GM23248 (cell line): ENCODE results near the gene SAMMSON. TPM values are rescaled to one million over a fixed set of nuclear protein-coding genes. Genes with fewer than 3 reads are reported as not detected.

Experiments used
- DNase-seq: peaks from one replicate; pipeline ENCODE4 v3.0.0-alpha.2; 2015
- H2AFZ ChIP-seq: fragments of 200-600 bp; sonication (generic); 2 replicates; pipeline ENCODE4 v1.6.1; 2016; ENCODE audit warnings: antibody characterized with exemption
- H3F3A ChIP-seq: fragments of 200-600 bp; sonication (generic); 2 replicates; pipeline ENCODE4 v1.6.1; 2016; ENCODE audit warnings: mild to moderate bottlenecking, antibody characterized with exemption, mixed run types; ENCODE audit not compliant: insufficient read depth
- H3K27ac ChIP-seq: fragments of 200-600 bp; sonication (generic); 2 replicates; pipeline ENCODE4 v1.5.1; 2016; ENCODE audit warnings: mild to moderate bottlenecking
- H3K27me3 ChIP-seq: fragments of 200-600 bp; sonication (generic); replicated peaks from 2 replicates; pipeline ENCODE4 v1.6.1; 2016; ENCODE audit warnings: mild to moderate bottlenecking; ENCODE audit not compliant: insufficient read depth
- H3K36me3 ChIP-seq: fragments of 200-600 bp; sonication (generic); 2 replicates; pipeline ENCODE4 v1.6.1; 2016; ENCODE audit warnings: low read depth, mild to moderate bottlenecking
- H3K4me1 ChIP-seq: fragments of 200-600 bp; sonication (generic); 2 replicates; pipeline ENCODE4 v1.6.1; 2016; ENCODE audit warnings: mild to moderate bottlenecking; ENCODE audit not compliant: insufficient read depth
- H3K4me2 ChIP-seq: fragments of 200-600 bp; sonication (generic); one replicate; pipeline ENCODE4 v1.6.1; 2016; ENCODE audit warnings: mild to moderate bottlenecking; ENCODE audit not compliant: unreplicated experiment
- H3K4me3 ChIP-seq: fragments of 200-600 bp; sonication (generic); 2 replicates; pipeline ENCODE4 v1.5.1; 2016; ENCODE audit warnings: mild to moderate bottlenecking
- H3K79me2 ChIP-seq: fragments of 200-600 bp; sonication (generic); 2 replicates; pipeline ENCODE4 v1.6.1; 2016; ENCODE audit warnings: mild to moderate bottlenecking; ENCODE audit not compliant: insufficient read depth
- H3K9ac ChIP-seq: fragments of 200-600 bp; sonication (generic); 2 replicates; pipeline ENCODE4 v1.6.1; 2016; ENCODE audit warnings: mild to moderate bottlenecking
- H3K9me2 ChIP-seq: fragments of 200-600 bp; sonication (generic); 2 replicates; pipeline ENCODE4 v1.6.1; 2016; ENCODE audit warnings: mixed run types, mild to moderate bottlenecking, moderate library complexity; ENCODE audit not compliant: insufficient read depth
- H3K9me3 ChIP-seq: fragments of 200-600 bp; sonication (generic); one replicate; pipeline ENCODE4 v1.6.1; 2017; ENCODE audit warnings: low read depth
- H4K20me1 ChIP-seq: fragments of 200-600 bp; sonication (generic); 2 replicates; pipeline ENCODE4 v1.6.0; 2016; ENCODE audit not compliant: insufficient read depth
- EZH2 ChIP-seq: fragments of 200-600 bp; sonication (generic); IDR thresholded peaks from 2 replicates; pipeline ENCODE4 v1.6.1; 2018; ENCODE audit warnings: antibody characterized with exemption, mild to moderate bottlenecking; ENCODE audit not compliant: insufficient read depth, poor library complexity, severe bottlenecking
- EZH2phosphoT487 ChIP-seq: fragments of 200-600 bp; sonication (generic); IDR thresholded peaks from 2 replicates; pipeline ENCODE4 v1.6.1; 2018; ENCODE audit warnings: antibody characterized with exemption, moderate library complexity, mild to moderate bottlenecking, low read depth; ENCODE audit not compliant: insufficient read depth
- WGBS, 2 experiments: methylation state at CpG; one replicate each; pipeline ENCODE4 v1.1.6; 2015 to 2017; ENCODE audit warnings: low lambda C conversion rate in 2 of 2, low coverage in 1 of 2; ENCODE audit errors: missing lambda C conversion rate in 2 of 2; 5-methylcytosine and 5-hydroxymethylcytosine counted together
- in situ Hi-C: fragments of 300-500 bp; cut with MboI; formaldehyde crosslinking; loops from 2 replicates; pipeline ENCODE4 v1.15.0; 2020
- polyA plus RNA-seq: library from polyadenylated mRNA; unstranded; fragments of >200 nt; fragmentation: Nextera tagmentation; extraction: Ambion mirVana; gene quantifications from 2 replicates; pipeline ENCODE4 v1.2.1, GENCODE V29; 2016
- total RNA-seq: library from RNA; depleted of rRNA; stranded (reverse); fragments of >200 nt; shearing (Covaris generic); gene quantifications from 2 replicates; pipeline ENCODE4 v1.2.3, GENCODE V29; 2014

The SAMMSON gene
- total and polyA plus RNA-seq, 2 experiments from 2014 or later = not detected

DNA sequence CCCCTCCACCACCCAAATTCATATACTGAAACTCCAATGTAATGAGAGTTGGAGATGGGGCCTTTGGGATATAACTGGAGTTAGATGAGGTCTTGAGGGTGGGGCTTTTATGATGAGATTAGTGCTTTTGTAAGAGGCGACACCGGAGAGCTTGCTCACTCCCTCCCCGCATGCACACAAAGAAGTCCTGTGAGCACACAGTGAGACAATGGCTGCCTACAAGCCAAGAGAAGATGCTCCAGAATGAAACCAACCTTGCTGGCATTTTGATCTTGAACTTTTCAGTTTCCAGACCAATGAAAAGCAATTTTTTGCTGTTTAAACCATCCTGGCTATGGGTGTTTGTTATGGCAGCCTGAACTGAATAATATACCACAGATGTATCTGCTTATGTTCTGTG, 109.0 kb downstream of the SAMMSON start:
- no peak overlapping the region for H2AFZ ChIP-seq
- in situ Hi-C loops = no loop called here
- H3K9ac ChIP-seq = no peak overlapping the region
- H3K9me2 ChIP-seq = no peaks in the 10 kb centered on the region
- no peaks in the 10 kb centered on the region for H3K4me1 ChIP-seq
- H3F3A ChIP-seq = no peaks in the 10 kb centered on the region
- H3K27me3 ChIP-seq = no peaks in the 10 kb centered on the region
- TF ChIP-seq EZH2phosphoT487 (no peak), EZH2 (no peak)
- WGBS, 2 experiments = 80 to 87% methylated on average over 3 of the region's 3 CpGs
- DNase-seq = no peak
- no peaks in the 10 kb centered on the region for H4K20me1 ChIP-seq
- no peak overlapping the region for H3K27ac ChIP-seq
- H3K4me3 ChIP-seq = no peak overlapping the region
- H3K9me3 ChIP-seq = no peaks in the 10 kb centered on the region
- no peaks in the 10 kb centered on the region for H3K36me3 ChIP-seq
- H3K4me2 ChIP-seq = no peak overlapping the region
- H3K79me2 ChIP-seq = no peaks in the 10 kb centered on the region

DNA sequence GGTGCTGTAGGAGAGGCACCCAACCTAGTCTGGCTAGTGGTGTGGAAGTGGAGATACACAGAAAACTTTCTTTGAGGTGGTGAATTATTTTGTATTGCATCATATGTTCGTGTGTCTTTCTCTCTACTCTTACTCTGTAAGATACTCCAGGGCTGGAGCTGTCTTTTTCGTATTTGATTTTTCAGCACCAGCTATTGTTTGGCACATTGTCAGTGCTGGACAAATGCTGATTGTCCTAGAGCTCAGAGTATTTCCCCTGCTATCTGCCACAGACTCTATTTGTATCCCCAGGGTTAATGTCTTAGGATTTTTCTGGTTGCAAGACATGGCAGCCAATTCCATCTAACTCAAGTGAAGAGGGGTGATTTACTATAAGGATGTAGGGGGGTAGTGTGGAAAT, 110.5 kb downstream of the SAMMSON start:
- Histone ChIP-seq H3K27ac (no peak overlapping the region), H3F3A (no peaks in the 10 kb centered on the region), H3K36me3 (no peaks in the 10 kb centered on the region), H2AFZ (no peak overlapping the region), H3K9me3 (no peaks in the 10 kb centered on the region), H3K4me3 (no peak overlapping the region), H3K4me2 (no peak overlapping the region), H3K9ac (no peak overlapping the region), H3K79me2 (no peaks in the 10 kb centered on the region), H3K27me3 (no peaks in the 10 kb centered on the region), H4K20me1 (no peaks in the 10 kb centered on the region), H3K4me1 (no peaks in the 10 kb centered on the region), H3K9me2 (no peaks in the 10 kb centered on the region)
- 7 to 12% methylated on average over 2 of the region's 2 CpGs for WGBS, 2 experiments
- TF ChIP-seq EZH2phosphoT487 = no peak
- TF ChIP-seq EZH2 = no peak
- DNase-seq = no peak
- in situ Hi-C loops = no loop called here

DNA sequence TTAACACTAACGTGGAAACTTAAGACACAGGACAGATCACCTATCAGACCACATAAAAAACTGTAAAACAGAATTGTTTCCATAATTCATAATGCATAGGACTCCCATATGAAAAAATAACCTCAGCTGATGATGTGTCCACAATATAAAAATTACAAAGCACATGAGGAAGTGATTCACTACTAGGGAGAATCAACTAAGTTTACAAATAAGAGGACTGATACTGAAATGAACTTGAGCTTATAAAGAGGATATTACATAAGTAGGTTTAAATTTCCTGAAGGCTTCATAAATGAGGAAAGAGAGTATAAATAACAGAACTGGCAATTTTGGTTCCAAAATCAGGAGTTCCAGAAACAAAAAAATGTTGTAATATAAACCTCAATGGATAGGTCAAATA, 111.9 kb downstream of the SAMMSON start:
- H3K9me2 ChIP-seq = no peaks in the 10 kb centered on the region
- H3K9me3 ChIP-seq = no peaks in the 10 kb centered on the region
- no peaks in the 10 kb centered on the region for H4K20me1 ChIP-seq
- no peak for TF ChIP-seq EZH2
- no peak for TF ChIP-seq EZH2phosphoT487
- H3K36me3 ChIP-seq = no peaks in the 10 kb centered on the region
- H3K4me1 ChIP-seq = no peaks in the 10 kb centered on the region
- in situ Hi-C loops = no loop called here
- no peak overlapping the region for H3K27ac ChIP-seq
- 0 out of 2 replicates have a peak, but pooled peaks cover 1% of the 10 kb centered on the region for H3K27me3 ChIP-seq
- no peak for DNase-seq
- WGBS, 2 experiments = 6 to 14% methylated on average over 1 of the region's 1 CpG
- H2AFZ ChIP-seq = no peak overlapping the region
- H3K4me2 ChIP-seq = no peak overlapping the region
- H3K79me2 ChIP-seq = no peaks in the 10 kb centered on the region
- no peak overlapping the region for H3K4me3 ChIP-seq
- no peak overlapping the region for H3K9ac ChIP-seq
- no peaks in the 10 kb centered on the region for H3F3A ChIP-seq

DNA sequence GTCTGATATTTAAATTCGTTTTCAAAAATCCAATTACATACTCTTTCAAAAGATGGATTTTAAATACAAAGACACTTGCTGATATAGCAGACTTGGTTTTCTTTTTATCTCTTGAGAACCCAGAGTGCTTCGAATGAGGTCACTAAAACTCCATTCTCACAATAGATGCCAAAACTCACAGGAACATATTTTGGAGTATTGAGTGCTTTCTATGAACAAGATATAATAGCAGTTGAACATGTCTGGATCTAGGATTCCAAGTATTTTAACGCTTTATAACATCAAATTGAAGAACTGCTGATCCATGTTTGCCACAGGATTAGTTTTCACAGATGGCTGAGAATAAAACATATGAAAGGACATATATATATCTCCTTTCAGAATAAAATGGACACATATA, 113.2 kb downstream of the SAMMSON start:
- no peaks in the 10 kb centered on the region for H3K9me2 ChIP-seq
- no peaks in the 10 kb centered on the region for H3K36me3 ChIP-seq
- no peaks in the 10 kb centered on the region for H4K20me1 ChIP-seq

DNA sequence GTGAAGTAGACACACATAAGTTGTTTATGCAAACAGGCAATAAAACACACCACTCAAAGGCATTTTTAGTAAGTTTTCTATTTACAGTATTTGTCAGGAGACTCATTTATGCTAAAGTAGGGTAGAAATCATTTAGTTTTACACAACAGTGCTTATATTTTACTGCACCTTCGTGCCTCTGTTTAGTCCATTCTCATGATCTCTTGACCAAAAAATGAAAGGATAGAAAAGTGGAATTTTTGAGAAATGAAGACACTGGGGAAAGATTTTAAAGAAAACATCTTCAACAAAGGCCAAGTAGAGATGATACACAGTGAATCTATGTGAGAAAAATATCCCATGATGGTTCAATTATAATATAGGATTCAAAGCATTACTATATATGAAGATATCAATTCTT, 114.9 kb downstream of the SAMMSON start:
- no peak overlapping the region for H3K4me2 ChIP-seq
- H3K9ac ChIP-seq = no peak overlapping the region
- no peak overlapping the region for H3K27ac ChIP-seq
- H3K36me3 ChIP-seq = no peaks in the 10 kb centered on the region
- no peaks in the 10 kb centered on the region for H4K20me1 ChIP-seq
- WGBS, 2 experiments = 20 to 23% methylated on average over 1 of the region's 1 CpG
- H3K9me2 ChIP-seq = no peaks in the 10 kb centered on the region
- no peaks in the 10 kb centered on the region for H3F3A ChIP-seq
- peaks cover 7% of the 10 kb centered on the region; the same call in 1 of the 2 replicates for H3K27me3 ChIP-seq
- no peak for DNase-seq
- H3K4me1 ChIP-seq = no peaks in the 10 kb centered on the region
- TF ChIP-seq EZH2 (no peak), EZH2phosphoT487 (no peak)
- H3K9me3 ChIP-seq = no peaks in the 10 kb centered on the region
- in situ Hi-C loops = no loop called here
- no peaks in the 10 kb centered on the region for H3K79me2 ChIP-seq
- H2AFZ ChIP-seq = no peak overlapping the region
- no peak overlapping the region for H3K4me3 ChIP-seq

More for the DNA sequence above, 113.2 kb downstream of the SAMMSON start:
- H3K27ac ChIP-seq = no peak overlapping the region
- no peak overlapping the region for H2AFZ ChIP-seq
- 25 to 26% methylated on average over 3 of the region's 3 CpGs for WGBS, 2 experiments
- H3K9ac ChIP-seq = no peak overlapping the region
- TF ChIP-seq EZH2phosphoT487 (no peak), EZH2 (no peak)
- H3K79me2 ChIP-seq = no peaks in the 10 kb centered on the region
- no peaks in the 10 kb centered on the region for H3K4me1 ChIP-seq
- H3F3A ChIP-seq = no peaks in the 10 kb centered on the region
- H3K4me3 ChIP-seq = no peak overlapping the region
- in situ Hi-C loops = no loop called here
- no peak for DNase-seq
- H3K9me3 ChIP-seq = no peaks in the 10 kb centered on the region
- H3K27me3 ChIP-seq = peaks cover 7% of the 10 kb centered on the region; the same call in 1 of the 2 replicates
- no peak overlapping the region for H3K4me2 ChIP-seq
